Activated gamma-delta T cell treated with anti-CD3 and anti-CD28 coated beads, Interleukin-2, amount 50 U/mL, for 16 hours (primary cell): ENCODE data around the gene ADCY9.

Source experiments
- DNase-seq: peaks from one replicate; pipeline ENCODE4 v3.0.0-alpha.2; 2020; ENCODE audit warnings: low read depth

ADCY9 gene

DNA sequence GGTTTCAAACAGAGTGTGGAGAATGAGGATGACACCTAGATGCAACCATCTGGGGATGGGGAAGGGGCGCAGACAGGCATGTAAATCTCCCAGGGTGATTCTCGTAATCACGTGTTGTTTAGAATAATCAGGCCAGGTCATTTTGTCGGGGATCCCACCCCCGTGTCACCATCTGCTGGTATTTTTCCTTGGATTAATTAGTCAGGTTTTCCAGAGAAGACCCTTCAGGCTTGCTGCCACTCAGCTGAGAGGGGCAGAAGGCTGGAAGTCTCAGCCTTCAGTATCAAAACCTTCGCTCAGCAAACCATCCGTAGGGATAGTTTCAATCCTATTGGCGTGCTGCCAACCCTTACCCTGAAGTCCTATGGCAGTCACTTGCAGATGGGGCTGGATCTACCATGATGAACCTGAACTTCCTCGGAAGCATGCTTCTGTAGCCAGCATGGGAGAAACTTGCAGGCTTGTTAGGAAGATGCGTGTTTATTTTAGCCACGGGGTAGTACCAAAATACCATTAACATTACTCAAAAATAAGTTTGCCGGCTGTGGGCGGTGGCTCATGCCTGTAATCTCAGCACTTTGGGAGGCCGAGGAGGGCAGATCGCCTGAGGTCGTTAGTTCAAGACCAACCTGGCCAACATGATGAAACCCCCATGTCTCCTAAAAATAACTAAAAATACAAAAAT, 7.5 kb upstream of the ADCY9 start:
- no peak for DNase-seq

DNA sequence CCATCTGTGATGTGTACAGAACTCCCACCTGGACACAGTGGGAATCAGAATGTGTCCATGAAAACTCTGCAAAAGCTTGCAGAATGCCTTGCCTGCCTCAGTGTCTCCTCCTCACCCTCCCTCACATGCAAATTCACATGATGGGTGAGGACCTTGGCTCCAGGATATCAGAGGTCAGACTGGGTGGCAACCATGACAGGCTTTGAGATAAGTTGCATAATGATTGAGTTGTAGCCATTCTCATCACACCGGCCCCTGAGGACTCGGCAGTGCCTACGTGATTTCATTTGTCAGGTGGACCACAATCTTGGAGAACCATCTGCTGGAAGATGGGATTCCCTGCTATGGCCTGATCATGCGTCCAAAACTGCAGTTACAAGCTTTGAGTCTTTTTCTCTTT, 3.9 kb upstream of the ADCY9 start:
- no peak for DNase-seq

DNA sequence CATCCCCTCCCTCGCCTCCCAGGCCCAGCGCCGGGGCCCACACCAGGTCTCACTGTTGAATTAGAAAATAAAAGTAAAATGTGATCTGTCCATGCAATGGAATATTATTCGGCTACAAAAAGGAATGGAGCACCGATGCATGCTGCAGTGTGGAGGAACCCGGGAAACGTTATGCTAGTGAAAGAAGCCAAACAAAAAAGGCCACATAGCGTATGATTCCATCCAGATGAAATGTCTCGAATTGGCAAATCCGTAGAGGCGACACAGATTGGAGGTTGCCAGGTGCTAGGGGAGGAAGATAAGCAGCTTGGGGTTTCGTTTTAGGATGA, 972 bp upstream of the ADCY9 start:
- no peak for DNase-seq

- no peak for DNase-seq
Measured at GRCh38 chr16:4115949-4116318, 308 bp downstream of the ADCY9 start.

DNA sequence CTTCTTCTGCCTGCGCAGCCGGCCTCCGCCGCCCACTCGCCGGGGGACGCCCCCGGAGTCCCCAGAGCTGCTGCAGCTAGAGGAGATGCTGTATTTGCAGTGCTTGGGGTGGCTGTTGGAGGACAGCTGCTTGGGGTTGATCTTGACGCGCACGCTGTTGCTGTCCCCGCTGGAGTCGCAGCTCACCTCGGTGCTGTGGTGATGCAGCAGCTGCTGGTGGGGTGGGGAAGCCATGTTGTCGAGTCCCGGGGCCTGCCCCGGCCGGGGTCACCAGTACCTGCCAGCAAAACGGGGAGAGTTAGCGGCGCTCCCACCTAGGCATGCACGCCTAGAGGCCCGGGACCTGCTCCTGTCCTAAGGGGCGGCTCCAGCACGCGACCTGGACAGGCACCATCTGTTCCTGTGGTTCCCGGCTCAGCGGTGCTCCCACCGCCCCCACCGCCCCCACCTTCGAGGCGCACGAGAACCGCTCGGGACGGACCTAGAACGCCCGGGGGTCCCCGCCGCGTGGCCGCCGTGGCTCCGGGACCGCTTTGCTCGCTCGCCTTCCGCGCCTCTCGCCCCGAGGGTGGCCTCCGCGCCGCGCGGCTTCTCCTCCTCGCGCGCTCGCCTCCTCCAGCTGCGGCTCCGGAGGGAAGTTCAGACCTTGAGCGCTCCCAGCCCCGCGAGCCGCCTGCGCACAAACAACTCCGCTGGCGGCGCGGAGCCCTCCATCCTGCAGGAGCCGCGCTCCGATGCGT, 863 bp downstream of the ADCY9 start:
- peak; percentile 14 for DNase-seq

- no peak for DNase-seq
Measured at GRCh38 chr16:4114257-4115208, 1.7 kb downstream of the ADCY9 start.

- no peak for DNase-seq
Measured at GRCh38 chr16:4113358-4114256, 2.6 kb downstream of the ADCY9 start.

- DNase-seq: no peak
Measured at GRCh38 chr16:4111748-4112696, 4.2 kb downstream of the ADCY9 start.

GRCh38 chr16:4110680-4111079, 5.6 kb downstream of the ADCY9 start:
- DNase-seq: no peak

GRCh38 chr16:4110065-4110464, 6.2 kb downstream of the ADCY9 start:
- no peak for DNase-seq

- DNase-seq: no peak
Measured at GRCh38 chr16:4109250-4109736, 6.9 kb downstream of the ADCY9 start.

- DNase-seq: no peak
Measured at GRCh38 chr16:4106516-4106915, 9.7 kb downstream of the ADCY9 start.

- DNase-seq: no peak
Measured at GRCh38 chr16:4105848-4106247, 10.4 kb downstream of the ADCY9 start.

GRCh38 chr16:4103745-4104144, 12.5 kb downstream of the ADCY9 start:
- DNase-seq: no peak

GRCh38 chr16:4101421-4102219, 14.6 kb downstream of the ADCY9 start:
- DNase-seq: no peak

GRCh38 chr16:4098501-4098900, 17.7 kb downstream of the ADCY9 start:
- DNase-seq: no peak

DNA sequence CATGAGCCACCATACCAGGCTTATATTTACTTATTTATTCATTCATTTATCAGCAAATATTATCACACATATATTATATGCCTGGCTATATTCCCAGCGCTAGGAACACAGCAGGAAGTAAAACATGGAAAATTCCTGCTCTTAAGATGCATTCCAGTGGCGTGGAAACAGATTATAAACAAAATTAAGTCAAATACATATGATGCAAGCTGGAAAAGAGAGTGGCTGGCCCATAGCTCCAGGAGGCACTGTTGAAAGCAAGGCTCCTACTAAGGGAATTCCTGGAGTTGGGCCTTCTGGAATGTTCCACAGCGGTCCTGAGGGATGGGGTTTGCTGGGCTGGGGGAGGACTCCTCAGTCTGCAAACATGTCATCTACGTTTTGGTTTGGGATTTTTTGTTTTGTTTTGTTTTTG, 18.4 kb downstream of the ADCY9 start:
- DNase-seq: no peak

- DNase-seq: no peak
Measured at GRCh38 chr16:4096509-4096908, 19.7 kb downstream of the ADCY9 start.

DNA sequence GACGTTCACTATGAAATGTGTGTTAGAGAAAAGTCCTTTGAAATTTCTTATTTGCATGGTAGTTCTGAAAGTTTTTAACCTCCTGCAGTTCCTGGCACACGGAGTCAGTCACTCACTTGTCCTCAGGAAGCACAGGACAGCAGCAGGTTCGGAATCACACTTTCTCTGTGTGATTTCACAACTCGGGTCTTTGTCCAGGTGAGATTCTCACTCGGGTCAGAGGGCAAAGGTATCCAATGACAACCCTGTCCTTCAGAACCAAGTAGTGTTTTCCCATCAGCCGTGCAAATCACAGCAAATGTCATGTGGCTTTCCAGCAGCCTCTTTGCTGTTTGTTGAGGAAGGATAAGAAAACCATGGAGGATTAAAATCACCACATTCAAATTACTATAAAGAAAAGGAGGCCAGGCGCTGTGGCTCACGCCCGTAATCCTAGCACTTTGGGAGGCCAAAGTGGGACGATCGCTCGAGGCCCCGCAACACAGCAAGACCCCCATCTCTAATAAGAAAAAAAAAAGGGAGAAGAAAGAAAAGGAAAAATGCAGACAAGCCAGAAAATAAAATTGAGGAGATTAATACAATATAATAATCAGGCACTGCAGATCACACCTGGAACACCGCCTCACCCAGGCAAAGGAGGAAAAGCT, 22.0 kb downstream of the ADCY9 start:
- DNase-seq: no peak
